NCI-H187 treated with DMSO at 0.1 percent for 48 hours (cell line): Measurements from ENCODE around the gene SKP1.

Experiments used
- DNase-seq: peaks from one replicate; lab custom pipeline; 2025; lab: John Stamatoyannopoulos, UW

Gene SKP1

GRCh38 chr5:134143944-134144941 is 32.5 kb downstream of the SKP1 start:
- DNase-seq = no peak

DNA sequence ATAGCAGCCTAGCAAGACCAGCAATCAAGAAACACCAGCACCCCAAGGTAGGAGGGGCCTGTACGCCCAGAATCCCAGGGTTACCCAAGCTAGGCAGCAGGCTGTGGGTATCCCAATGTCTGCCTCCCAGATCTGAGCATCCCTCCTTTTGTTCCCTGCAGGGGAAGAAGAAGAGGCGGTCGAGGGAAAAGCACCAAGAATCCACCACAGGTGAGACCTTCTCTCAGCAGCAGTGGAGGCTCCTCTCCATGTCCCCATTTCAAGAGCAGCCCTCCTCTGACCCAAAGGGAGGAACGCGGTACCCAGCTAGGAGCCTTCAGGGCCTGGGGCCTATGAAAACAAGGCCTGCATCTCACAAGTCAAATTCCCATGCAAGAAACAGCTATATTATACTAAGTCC is 33.3 kb downstream of the SKP1 start:
- DNase-seq = no peak

DNA sequence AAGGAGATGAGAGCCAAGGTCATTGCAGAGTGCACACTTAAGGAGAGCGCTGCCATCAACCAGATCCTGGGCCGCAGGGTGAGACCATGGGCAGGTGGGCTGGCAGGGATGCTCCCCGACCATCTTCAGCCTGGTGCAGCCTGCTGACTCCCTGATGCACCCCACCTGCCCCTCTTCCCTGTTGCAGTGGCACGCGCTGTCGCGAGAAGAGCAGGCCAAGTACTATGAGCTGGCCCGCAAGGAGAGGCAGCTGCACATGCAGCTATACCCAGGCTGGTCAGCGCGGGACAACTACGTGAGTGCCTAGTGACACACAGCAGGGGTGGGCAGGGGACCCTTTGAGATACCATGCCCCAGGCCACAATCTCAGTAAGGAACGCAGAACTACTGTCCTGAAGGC is 33.9 kb downstream of the SKP1 start:
- DNase-seq = no peak

- DNase-seq = no peak
Observed at GRCh38 chr5:134142052-134142451, 34.7 kb downstream of the SKP1 start.

GRCh38 chr5:134141331-134142050 is 35.3 kb downstream of the SKP1 start:
- no peak for DNase-seq

- no peak for DNase-seq
Observed at GRCh38 chr5:134140530-134141201, 36.1 kb downstream of the SKP1 start.

DNA sequence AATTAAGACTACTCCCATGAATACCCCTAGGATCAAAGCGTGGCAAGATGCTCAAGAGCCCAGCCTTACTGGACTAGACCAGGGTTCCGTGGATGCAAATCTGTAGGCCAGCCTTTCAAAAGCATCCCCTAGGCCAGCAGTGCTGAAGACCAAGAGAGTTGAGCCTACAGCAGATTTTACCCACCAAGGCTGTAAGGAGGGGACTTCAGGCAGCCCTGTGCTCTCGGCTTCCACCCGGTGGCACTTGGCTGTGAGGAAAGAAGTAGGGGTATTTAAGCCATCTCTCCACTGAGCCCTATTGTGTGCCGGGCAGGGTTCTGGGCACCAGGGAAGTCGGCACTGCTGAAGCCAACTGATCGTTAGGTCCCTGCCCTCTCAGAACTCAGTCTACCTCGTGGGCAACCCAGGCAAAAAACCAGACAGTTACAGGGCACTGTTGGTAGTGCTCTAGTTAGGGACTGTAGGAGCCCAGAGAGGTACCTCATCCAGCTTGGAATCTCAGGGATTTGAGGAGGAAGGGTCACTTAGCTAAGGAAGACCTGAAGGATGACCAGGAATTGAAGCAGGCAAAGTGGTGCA is 36.8 kb downstream of the SKP1 start:
- DNase-seq = no peak

GRCh38 chr5:134139377-134139851 is 37.3 kb downstream of the SKP1 start:
- DNase-seq = no peak

DNA sequence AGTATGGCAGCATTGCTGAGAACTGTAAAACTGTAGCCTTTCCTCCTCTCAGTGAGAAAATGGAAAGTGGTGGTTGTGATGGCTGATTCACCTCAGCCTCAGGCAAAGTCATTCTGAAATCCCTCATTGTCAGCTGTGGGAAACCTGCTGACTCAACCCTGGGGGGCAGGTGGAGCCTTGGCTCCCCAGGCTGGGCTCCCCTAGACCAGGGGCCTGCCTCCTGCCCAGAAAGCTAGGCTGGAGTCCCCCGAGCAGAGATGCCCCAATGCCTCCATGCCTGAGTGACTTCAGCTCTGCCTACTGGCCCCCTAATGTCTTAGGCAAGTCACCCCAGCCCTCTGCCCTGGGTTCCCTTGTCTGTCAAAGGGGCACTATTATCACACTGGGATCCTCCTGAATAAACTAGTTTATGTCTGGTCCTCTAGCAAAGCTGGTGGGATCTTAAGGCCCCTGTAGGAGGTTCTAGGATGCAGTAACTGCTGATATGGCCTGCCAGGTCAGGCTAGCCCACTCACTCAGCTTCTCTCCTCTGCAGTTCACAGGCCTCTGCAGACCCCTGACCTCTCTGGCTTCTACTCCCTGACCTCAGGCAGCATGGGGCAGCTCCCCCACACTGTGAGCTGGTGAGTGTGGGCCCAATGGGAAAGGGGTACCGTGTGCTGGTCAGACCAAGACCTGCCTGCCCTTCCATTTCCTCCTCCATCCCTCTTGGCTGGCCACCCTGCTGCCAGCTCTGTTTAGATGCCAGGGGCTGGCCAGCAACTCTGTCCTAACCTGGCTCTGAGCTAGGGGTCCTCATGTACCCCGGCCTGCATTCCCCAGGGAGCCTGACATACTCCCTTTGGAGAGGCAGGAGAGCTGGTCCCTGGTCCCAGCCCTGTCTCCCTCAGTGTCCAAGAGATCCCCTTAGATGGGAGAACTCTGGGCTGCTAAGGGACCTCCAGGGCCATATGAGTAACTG is 38.1 kb downstream of the SKP1 start:
- no peak for DNase-seq

GRCh38 chr5:134136771-134137170 is 40.0 kb downstream of the SKP1 start:
- no peak for DNase-seq

DNA sequence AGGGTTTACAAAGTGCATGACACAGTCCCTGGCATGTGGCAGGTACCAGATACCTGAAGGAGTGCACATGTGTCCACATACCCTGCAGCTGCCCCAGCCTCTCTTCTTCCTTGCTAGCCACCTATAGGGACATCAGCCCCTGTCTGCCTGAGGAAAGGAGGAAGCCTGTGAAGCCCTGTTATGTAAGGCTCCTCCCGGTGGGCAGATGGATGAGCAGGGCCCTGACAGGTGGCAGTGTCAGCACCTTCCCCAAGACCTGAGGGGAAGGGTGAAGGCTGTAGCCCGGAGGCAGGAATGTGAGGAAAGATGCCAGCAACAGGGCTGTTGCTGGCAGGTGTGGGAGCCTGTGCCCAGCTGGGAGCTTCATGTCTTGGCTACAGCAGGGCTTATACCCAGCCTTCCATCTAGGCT is 40.5 kb downstream of the SKP1 start:
- no peak for DNase-seq

DNA sequence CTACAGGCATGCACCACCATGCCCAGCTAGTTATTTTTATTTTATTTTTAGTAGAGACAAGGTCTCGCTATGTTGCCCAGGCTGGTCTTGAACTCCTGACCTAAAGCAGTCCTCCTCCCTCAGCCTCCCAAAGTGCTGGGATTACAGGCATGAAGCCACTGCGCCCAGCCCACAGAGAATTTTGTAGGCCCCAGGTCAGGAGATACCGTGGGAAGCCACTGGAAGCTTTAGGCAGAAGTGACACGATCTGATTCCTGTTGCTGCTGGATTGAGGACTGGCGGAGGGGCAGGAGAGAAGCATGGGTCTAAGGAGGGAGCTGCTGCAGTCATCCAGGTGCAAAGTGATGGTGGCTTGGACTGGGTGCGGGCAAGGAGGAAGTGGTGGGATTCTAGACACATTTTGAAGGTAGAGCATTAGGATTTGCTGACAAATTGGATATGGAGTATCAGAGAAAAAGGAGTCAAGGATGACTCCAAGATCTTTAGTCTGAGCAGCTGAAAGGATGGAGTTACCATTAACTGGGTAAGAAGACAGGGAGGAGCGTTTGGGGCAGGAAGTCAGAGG is 41.6 kb downstream of the SKP1 start:
- DNase-seq = no peak

DNA sequence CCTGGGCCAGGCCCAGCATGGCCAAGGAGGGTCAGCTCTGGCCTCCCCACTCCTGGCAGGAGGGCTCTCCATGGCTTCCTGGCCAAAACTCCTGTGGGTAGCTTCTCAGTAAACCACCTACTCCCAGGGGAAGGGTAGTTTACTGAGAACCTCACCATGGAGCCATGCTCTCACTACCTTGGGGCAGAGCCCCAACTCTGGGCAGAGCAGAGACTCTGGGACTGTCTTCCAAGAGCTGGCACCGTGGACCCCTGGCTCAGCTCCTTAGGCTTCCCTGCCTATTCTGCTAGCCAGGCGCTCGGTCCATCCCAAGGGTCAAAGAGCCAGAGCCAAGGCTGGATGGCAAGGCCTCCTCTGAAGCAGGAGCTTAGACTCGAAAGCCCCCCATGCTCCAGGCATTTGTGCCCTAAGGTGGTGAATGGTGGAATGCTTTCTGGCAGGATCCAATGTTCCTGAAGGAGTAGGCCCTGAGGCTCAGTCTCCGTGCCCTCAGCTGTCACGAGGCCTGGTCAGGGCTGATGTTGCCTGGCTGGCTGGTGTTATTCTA is 42.7 kb downstream of the SKP1 start:
- DNase-seq = no peak

GRCh38 chr5:134133188-134133994 is 43.4 kb downstream of the SKP1 start:
- DNase-seq = no peak

- DNase-seq = no peak
Observed at GRCh38 chr5:134132372-134133187, 44.2 kb downstream of the SKP1 start.

GRCh38 chr5:134131578-134132350 is 45.0 kb downstream of the SKP1 start:
- no peak for DNase-seq

DNA sequence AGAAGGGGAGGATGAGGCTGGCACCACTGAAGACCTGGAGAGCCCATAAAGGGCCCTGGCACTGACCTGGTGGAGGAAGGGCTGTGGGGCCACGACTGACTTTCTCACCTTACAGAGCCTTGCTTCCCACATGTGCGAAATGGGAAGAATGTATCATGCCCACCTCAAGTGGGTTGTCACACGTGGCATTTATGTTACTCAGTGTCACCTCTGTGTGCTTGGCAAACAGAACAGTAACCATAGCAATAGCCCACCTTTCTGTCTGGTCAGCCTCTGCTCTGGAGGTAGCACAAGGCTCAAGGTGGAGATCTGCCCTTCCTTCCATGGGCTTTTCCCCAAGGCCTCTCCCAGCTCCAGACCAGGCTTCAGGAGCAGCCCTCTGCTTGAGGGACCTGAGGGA is 45.6 kb downstream of the SKP1 start:
- no peak for DNase-seq
